HG02759 (cell line): ENCODE results near the gene TNFSF9.
"Not testable (repeated sequence)": the region's sequence is repeated elsewhere in the genome, so short reads cannot be mapped to it uniquely, and the experiment has no call there.

ENCODE experiments used
- ATAC-seq: cut with Tn5 transposase; IDR thresholded peaks from one replicate; pipeline ENCODE4 v1.9.1; 2021; ENCODE audit warnings: mild to moderate bottlenecking, moderate library complexity; ENCODE audit not compliant: unreplicated experiment

TNFSF9 gene

DNA sequence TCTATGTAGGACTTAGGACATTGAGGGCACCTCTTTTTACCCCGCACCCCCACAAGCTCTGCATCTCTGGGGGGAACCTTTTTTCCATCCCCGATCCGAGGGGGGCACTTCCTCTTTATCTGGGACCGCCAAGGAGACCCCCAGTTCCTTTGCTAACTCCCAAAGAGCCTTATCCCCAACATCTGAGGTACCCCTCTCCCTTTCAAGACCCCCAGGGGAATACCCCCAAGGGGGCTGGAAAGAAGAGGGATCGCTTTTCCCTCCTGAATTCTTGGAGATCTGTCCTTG is 1.1 kb downstream of the TNFSF9 start:
- no peak for ATAC-seq

DNA sequence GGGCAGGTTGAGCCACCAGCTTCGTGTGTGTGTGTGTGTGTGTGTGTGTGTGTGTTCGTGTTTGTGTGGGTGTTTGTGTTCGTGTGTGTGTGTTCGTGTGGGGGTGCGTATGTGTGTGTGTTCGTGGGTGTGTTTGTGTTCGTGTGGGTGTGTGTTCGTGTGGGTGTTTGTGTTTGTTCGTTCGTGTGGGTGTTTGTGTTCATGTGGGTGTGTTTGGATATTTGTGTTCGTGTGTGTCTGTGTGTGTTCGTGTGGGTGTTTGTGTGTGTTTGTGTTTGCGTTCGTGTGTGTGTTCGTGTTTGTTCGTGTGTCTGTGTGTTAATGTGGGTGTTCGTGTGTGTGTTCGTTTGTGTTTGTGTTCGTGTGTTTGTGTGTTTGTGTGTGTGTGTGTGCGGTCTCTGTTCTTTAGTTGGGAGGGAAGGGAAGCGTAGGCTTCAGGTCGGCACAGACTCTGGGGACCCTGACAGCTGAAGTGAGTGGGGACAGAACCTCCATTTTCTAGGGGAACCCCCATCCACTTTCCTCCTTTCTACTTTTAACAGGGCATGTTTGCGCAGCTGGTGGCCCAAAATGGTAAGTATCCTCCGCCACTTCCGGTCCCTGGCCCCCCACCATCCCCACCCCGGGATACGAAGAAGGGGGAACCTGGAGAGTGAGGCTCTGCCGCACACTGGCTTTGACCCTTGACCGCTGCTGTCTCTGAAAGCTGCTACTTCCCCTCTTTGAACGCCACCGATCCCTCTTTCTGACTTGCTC is 1.6 kb downstream of the TNFSF9 start:
- ATAC-seq: no peak

DNA sequence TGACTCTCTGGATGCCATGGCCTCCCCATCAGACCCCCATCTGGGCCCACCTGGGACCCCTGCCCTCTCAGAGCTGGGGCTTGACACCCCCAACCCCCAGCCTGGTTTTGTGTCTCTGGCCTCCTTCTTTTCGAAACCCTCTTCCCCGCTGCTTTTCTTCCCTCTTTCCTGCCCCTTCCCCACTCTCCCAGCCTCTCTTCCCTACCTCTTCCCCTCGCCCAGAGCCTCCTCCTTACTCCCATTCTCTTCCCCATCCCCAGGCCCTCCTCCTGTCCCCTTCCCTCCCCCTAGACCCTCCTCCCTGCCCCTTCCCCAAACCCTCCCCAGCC is 2.1 kb downstream of the TNFSF9 start:
- no peak for ATAC-seq

DNA sequence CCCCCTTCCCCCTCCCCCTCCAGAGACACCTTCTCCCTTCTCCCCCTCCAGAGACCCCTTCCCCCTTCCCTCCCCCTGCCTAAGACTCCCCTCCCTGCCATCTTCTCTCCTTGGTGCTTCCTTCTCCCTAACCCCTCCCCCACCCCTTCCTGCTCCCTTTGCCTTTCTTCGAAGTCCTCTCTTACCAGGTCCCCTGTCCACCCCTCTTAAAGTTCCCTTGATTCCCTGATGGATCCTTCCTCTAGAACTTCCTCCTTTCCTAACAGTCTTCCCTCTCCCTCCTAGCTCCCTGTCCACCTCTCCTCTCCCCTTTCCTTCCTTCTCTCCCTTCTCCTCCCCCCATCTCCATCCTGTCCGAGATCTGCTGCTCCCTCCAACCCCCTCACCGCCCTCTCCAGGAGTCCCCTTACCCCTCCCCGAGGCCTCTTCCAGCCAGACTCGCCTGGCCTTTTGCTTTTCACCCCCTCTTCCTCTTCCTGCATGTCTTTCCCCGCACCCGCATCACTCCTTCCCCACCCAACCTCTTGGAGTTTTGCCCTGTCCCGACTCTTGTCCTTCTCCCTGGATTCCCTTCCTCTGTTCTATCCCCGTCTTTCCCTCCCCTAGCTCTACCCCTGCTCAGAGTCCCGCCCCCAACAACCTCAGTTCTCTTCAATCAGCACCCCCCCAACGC is 3.1 kb downstream of the TNFSF9 start:
- ATAC-seq: no peak

DNA sequence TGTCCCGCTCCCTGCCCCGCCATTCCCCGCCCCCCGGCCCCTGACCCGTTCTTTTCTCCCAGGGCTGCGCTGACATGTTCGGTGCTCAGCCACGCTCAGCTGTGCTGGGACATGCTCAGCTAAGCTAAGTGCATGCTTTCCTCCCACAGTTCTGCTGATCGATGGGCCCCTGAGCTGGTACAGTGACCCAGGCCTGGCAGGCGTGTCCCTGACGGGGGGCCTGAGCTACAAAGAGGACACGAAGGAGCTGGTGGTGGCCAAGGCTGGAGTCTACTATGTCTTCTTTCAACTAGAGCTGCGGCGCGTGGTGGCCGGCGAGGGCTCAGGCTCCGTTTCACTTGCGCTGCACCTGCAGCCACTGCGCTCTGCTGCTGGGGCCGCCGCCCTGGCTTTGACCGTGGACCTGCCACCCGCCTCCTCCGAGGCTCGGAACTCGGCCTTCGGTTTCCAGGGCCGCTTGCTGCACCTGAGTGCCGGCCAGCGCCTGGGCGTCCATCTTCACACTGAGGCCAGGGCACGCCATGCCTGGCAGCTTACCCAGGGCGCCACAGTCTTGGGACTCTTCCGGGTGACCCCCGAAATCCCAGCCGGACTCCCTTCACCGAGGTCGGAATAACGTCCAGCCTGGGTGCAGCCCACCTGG is 3.7 kb downstream of the TNFSF9 start:
- no peak for ATAC-seq

DNA sequence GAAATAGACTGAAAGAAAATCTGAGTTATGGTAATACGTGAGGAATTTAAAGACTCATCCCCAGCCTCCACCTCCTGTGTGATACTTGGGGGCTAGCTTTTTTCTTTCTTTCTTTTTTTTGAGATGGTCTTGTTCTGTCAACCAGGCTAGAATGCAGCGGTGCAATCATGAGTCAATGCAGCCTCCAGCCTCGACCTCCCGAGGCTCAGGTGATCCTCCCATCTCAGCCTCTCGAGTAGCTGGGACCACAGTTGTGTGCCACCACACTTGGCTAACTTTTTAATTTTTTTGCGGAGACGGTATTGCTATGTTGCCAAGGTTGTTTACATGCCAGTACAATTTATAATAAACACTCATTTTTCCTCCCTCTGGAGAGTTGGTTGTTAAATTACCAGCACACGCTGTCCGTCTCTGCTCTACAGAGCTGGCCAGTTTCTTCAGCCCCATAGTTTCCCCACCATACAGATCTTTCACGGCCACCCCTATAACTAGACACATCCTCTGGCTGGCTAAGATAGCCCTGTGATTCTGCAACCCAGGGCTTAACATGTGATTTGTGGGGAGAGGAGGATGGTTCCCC is 4.8 kb downstream of the TNFSF9 start:
- ATAC-seq: no peak

DNA sequence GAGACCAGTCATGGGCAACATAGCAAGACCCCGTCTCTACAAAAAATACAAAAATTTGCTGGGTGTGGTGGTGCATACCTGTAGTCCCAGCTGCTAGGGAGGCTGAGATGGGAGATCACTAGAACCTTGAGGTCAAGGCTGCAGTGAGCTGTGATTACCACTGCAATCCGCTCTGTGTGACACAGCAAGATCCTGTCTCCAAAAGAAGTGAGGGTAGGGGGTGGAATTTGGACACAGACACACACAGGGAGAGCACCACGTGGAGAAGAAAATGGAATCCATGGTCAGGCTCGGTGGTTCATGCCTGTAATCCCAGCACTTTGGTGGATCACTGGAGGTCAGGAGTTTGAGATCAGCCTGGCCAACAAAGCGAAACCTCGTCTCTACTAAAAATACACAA is 8.7 kb downstream of the TNFSF9 start:
- no peak for ATAC-seq

DNA sequence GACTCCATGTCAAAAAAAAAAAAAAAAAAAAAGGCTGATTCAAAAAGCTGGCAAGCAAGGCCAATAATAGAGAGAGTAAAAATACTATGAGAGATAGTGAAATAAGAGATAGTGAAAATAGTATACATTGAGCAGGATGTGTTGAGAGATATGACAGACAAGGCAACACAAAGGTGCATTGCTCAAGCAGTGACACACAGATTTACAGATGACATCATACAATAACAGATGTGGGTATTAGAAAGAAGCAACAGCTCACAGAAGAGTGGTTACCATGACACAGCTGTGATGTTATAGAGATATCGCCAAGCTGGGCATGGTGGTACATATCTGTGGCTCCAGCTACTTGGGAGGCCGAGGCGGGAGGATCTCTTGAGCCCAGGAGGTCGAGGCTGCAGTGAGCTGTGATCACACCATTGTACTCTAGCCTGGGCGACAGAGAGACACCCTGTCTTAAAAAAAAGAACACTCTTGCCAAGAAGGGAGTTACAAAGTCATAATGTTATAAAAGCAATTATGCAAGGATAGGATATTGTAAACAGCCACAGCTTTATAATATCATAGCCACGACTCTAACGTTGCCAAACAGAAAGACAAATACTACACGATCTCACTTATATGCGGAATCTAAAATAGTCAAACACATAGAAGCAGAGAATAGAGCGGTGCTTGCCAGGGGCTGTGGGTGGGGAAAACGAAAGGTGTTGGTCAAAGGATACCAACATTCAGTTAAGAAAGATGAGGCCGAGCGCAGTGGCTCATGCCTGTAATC is 10.3 kb downstream of the TNFSF9 start:
- no peak for ATAC-seq

DNA sequence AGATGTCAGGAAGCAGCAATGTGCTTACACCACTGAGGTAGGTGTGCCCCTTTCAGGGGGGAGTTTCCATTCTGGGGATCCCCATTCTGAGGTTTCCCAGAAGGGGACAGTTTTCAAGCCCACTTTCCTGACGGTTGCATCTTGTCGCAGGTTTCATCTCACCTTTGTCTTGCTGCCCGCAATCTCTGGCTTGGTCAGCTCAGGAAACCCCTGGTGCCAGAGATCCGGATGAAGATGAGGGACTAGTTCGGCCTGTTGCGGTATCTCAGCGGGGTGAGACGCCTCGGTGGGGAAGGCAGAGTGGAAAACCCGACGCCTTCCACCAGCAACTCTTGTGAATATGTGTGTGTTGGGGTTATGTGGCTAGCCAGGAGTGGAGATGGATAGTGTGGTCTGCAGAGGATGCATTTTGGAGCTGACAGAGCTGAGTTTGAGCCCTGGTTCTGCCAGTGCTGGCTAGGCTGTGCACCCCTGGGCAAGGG is 13.1 kb downstream of the TNFSF9 start:
- no peak for ATAC-seq

DNA sequence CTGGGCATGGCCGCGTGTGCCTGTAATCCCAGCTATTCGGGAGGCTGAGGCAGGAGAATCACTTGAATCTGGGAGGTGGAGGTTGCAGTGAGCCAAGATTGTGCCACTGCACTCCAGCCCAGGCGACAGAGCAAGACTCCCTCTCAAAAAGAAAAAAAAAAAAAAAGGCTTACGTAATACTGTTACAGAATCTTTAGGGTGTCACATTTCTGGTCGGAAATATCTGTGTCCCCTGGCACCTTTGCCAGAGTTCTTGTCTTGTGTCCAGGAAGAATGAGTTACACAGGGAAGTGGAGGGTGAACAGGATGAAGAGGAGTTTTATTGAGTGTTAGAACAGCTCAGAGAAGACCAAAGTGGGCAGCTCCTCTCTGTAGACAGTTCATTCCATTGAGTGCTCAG is 19.9 kb downstream of the TNFSF9 start:
- not testable (repeated sequence) for ATAC-seq

DNA sequence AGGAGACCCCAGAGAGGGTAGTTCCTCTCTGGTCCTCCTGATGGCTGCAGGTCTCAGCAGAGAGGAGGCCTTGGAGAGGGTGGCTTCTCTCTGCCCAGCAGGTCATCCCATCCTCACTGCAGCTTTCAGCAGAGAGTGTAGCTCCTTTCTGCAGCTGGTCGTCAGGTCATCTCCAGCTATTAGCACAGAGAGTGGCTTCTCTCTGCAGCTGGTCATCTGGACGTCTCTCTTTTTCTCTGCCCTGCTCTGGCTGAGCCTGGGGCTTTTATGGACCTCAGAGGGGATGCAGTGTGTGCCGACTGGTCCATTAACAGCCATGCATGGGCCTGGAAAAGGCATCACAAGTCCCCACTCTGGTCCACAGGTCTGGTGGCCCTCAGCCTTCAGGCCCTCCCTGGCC is 20.3 kb downstream of the TNFSF9 start:
- no peak for ATAC-seq

DNA sequence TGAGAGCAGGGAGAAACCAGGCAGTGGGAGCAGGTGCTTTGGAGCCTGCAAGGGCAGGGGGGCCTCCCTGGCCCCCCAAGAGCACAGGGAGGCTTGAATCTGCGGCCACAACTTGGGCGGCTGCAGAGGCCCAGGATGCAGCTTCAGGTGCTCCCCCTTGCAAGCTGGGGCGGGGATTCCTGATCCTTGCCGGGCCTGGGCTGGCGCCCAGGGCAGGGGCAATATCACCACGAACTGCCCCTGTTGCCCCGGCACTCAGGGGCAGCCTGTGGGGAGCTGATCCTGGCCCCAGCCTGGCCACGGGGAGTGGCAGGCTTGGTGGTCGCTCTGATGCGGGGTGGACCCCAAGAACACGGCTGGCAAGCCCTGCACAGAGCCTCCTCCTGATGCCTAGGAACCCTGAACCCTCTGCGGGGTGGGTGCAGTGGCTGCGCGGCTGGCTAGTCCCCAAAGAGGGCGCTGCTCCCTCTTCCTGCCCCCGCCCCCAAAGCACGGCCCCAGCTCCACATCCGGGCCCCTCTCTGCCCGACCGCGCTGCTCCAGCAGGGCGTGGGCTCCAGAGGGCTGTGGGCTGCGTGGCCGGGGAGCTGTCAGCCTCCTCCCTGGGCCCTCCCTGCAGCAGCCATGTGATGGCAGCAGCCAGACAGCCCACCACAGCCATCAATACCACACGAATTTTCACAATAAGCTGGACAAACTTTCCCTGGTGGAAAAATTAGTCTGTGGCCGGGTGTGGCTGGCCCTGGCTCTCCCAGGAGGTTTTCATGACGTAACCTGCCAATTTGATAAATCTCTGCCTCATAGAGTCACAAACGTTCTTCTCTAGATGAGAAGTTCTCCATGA is 21.0 kb downstream of the TNFSF9 start:
- peak; percentile 78 for ATAC-seq

DNA sequence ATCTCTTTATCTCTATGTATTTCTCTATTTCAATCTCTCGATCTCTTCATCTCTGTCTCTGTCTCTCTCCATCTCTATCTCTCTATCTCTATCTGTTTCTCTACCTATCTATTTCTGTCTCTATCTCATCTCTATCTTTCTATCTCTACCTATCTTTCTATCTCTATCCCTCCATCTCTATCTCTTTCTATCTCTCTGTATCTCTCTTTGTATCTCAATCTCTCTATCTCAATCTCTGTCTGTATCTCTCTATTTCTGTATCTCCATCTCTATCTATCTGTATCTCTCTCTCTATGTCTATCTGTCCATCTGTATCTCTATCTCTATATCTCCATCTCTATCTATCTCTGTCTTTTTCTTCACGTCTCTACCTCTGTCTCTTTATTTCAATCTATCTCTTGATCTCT is 25.2 kb downstream of the TNFSF9 start:
- ATAC-seq: no peak

DNA sequence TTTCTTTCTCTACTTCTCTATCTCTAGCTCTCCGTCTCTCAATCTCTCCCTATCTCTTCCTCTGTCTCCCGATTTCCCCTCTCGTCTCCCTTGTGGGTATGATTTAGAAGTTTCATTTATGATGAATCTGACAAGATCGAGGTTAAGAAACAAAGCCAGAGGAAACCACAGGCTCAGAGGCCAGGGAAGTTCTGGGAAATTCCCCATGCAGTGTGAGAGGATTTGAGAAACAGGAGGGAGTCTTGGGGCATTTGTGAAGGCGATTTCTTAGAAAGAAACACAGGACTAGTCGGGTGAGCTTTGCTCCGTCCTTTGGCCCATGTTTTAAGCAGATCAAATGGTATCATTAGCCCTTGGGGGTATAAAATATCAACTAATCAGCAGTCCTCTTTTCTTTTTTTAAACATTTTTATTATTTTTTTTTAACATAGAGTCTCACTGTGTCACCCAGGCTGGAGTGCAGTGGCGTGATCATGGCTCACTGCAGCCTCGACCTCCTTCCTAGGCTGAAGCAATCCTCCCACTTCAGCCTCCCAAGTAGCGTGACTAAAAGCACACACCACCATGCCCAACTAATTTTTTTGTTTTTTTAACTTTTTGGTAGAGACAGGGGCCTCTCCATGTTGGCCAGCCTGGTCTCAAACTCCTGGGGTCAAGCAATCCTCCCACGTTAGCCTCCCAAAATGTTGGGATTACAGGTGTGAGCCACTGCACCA is 25.8 kb downstream of the TNFSF9 start:
- no peak for ATAC-seq

DNA sequence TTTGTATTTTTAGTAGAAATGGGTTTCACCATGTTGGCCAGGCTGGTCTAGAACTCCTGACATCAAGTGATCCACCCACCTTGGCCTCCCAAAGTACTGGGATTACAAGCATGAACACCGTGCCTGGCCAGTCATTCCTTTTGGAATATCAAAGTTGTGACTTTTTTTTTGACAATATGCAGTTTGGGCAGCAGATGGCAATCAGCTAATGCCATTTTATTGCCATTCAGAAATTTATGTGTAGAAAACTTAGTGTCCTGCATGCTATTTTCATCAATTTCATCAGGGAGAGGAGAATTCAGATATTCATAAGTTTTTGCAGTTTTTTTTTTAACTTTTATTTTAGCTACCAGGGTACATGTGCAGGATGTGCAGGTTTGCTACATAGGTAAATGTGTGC is 31.6 kb downstream of the TNFSF9 start:
- ATAC-seq: not testable (repeated sequence)

DNA sequence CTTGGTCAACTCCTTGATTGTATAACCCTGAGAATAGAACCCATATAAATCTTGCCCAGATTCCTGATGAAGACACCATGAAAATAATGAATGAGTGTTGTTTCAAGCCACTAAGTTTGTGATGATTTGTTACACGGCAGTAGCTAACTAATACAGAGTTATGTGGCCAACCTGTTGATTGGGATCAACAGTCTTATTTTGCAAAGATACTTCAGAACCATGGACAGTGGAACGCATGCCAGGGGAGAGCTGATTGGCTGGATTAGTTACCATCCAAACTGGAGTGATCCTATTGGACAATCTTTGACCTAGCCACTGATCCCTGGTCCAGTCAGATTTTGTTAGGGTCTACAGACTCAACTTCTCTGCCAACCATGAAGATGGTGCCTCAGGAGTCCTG is 33.6 kb downstream of the TNFSF9 start:
- ATAC-seq: no peak

DNA sequence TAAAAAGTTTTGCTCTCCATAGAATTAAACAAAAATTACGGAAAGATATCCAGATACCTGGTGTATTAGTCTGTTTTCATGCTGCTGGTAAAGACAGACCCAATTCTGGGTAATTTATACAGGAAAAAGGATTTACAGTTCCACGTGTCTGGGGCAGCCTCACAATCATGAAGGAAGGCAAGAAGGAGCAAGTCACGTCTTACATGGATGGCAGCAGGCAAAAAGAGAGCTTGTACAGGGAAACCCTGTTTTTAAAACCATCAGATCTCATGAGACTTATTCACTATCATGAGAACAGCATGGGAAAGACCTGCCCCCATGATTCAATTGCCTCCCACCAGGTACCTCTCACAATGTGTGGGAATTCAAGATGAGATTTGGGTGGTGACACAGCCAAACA is 35.9 kb downstream of the TNFSF9 start:
- not testable (repeated sequence) for ATAC-seq

DNA sequence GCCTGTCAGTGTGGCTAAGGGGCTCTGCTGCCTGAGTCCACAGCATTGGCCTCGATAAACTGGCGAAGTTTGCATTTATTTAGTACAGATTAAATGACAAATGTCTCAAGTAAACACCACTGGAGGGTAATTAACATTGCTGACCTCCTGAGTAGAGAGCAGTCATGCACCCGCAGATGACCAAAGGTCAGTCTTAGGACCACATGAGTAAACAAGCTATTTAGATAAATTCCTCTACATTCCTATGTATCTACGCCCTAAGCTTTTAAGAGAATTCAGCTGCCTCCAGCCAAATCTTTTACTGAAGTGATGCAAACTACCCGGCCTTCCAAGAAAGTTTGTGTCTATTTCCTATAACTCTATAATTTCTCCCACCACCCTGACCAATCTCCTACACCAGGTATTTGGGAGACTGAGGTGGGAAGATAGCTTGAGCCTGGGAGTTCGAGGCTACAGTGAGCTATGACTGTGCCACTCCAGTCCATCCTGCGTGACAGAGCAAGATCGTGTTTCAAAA is 37.2 kb downstream of the TNFSF9 start:
- ATAC-seq: no peak

DNA sequence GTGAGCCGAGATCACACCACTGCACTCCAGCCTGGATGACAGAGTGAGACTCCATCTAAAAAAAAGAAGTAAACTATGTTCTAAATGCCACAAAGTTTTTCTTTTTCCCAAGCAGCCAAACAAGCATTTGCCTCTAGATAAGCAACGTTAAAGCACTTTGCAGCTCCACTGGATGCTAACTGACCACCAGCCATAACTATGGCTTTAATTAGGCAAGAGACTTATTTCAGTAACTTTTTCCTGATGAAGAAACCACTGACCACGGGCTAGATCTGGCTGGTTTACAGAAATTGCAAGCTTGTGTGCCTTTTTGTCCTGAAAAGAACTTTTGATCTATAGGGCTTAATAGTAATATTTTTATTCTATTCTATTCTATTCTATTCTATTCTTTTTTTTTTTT is 38.0 kb downstream of the TNFSF9 start:
- ATAC-seq: no peak

DNA sequence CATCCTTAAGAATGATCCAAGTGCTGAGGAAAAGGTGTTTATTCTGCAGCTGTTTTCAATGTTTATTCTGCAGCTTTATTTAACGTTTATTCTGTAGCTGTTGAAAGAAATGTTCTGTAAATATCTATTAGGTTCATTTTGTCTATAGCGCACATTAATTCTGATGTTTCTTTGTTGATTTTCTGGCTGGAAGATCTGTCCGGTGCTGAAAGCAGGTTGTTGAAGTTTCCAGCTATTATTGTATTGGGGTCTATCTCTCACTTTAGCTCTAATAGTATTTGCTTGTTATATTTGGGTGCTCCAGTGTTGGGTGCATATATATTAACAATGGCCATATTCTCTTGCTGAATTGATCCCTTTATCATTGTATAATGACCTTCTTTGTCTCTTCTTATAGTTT is 39.9 kb downstream of the TNFSF9 start:
- ATAC-seq: no peak
